GM12892 (cell line): ENCODE results near the gene TRMT1.

ENCODE experiments used
- POLR2A ChIP-seq: IDR thresholded peaks from 2 replicates; pipeline ENCODE4 v1.6.1; 2011; ENCODE audit warnings: low read depth, low read length, control low read depth
- POLR2AphosphoS5 ChIP-seq: IDR thresholded peaks from 2 replicates; pipeline ENCODE4 v1.6.1; 2011; ENCODE audit warnings: low read depth, low read length, control low read depth
- TAF1 ChIP-seq: IDR thresholded peaks from 2 replicates; pipeline ENCODE4 v1.6.1; 2011; ENCODE audit warnings: low read depth, mild to moderate bottlenecking, control low read depth, low read length, borderline replicate concordance

DNA sequence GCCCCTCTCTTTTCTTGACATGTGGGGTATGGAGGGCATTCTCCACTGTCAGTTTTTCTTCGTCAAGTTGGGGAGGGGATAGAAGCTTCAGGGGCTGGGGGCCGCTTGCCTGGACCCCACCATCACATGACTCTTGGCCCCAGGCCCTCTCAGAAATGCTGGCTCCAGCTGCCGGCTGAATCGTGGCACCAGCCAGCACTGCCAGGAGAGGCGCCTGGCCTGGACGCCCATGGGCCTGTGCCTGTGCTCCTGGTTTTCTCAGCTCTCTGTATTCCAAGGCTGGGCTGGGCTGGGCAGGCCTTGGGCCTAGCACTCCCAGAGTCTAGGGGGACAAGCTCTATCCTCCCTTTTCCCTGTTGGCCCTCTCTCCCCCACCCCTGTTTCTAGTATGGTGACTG is 52.4 kb downstream of the TRMT1 start:
- TF ChIP-seq POLR2AphosphoS5 = no peak
- no peak for TF ChIP-seq POLR2A
- no peak for TF ChIP-seq TAF1
